HG02870 (cell line): ENCODE measurements around the gene CFHR1.
"Not testable (repeated sequence)": the region's sequence is repeated elsewhere in the genome, so short reads cannot be mapped to it uniquely, and the experiment has no call there.

ENCODE experiments used
- ATAC-seq: cut with Tn5 transposase; IDR thresholded peaks from one replicate; pipeline ENCODE4 v1.9.1; 2021; ENCODE audit warnings: mild to moderate bottlenecking, moderate library complexity; ENCODE audit not compliant: unreplicated experiment

Gene CFHR1

DNA sequence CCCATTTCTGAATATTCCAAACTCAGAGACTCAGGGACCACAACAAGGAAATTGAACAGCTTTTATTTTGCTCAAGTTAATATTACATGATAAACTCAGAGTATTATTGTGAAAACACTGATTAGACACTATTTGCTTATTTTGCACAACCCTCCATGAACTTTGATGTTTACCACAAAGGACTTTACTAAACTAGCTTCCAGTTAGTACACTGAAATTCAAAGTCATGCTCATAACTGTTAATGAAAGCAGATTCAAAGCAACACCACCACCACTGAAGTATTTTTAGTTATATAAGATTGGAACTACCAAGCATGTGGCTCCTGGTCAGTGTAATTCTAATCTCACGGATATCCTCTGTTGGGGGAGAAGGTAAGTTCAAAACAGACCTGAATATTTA lies at the start of gene CFHR1:
CFHR1 (plus strand) TSS at position 201 of the 400 bp plus-strand sequence; CDS start at position 315, 114 bp downstream.
- not testable (repeated sequence) for ATAC-seq

DNA sequence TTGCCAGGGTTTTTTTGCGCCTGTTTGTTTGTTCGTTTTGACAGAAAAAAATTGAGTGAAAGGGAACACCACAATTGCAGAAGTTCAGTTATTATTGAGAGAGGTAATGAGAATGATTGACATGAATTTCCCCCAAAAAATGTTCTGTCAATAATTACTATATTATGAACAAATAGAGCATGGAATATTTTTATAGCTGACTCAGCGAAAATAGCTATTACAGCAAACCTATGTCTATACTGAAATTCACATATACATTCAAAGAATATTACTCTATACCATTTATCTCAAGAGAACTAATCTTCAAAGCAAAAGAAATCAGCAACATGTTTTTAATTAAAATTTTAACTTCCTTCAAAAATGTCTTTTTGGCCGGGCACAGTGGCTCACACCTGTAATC lies 49.7 kb upstream of the CFHR1 start:
- ATAC-seq = not testable (repeated sequence)

DNA sequence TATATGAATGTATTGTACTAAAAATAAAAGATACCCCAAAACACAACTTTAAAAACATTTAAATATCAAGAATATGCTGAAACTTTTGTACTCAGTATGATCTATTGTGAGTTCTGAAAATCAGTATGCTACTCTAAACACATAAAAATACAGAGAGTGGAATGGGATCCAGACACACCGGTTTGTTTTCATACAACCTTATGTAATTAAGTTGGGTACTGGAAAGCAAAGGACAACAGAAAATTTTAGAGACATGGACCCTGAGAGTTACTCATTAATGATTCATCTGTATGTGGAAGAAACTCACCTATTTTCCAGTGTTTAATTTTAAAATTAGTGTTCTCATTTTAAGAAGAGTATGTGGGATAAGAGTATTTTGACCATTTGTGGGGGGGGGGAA lies 45.8 kb upstream of the CFHR1 start:
- ATAC-seq = no peak

DNA sequence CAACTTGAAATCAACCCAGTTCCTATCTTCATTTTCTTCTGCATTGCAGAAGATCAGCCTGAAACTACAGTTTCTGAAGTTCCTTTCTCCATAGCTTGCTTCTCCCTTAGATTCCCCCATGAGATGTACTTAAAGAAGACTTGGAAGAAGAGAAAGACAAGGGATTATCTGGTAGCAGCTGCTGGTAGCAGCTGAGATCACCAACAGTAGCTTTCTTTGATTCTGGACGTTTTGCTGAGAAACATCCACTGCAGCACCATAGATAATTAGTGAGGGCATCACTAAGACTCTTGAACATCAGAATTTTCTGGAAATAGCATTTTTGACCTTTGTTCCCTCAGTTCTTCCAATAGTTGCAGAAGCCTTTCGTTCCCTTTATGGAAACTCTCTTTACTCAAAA lies 45.4 kb upstream of the CFHR1 start:
- no peak for ATAC-seq

DNA sequence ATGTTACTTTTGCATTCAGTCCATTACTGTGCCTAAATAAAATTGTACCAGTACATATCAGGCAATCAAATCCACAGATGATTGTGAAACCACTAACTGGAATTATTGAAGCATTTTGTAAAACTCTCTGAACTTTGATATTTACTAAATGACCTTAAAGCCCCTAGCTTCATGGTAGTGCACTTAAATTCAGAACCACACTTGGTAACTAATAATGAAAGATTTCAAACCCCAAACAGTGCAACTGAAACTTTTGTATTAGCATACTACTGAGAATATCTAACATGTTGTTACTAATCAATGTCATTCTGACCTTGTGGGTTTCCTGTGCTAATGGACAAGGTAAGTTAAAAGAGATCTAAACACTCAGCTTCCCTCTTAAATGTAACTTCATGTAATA lies 44.9 kb upstream of the CFHR1 start, which contains the start of gene CFHR3:
CFHR3 (plus strand) TSS at position 238 of the 400 bp plus-strand sequence; CDS start at position 285, 47 bp downstream.
- no peak for ATAC-seq

DNA sequence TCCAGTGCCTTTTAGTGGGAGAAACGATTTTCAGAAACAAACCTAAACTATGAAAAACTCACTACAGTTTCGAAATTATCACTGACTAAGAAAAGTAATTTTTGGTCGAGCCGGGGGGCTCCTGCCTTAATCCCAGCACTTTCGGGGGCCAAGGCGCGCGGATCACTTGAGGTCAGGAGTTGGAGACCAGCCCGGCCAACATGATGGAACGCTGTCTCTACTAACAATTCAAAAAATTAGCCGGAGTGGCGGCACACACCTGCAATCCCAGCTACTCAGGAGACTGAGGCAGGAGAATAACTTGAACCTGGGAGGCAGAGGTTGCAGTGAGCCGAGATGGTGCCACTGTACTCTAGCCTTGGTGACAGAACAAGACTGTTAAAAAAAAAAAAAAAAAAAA lies 41.9 kb upstream of the CFHR1 start:
- ATAC-seq = no peak

DNA sequence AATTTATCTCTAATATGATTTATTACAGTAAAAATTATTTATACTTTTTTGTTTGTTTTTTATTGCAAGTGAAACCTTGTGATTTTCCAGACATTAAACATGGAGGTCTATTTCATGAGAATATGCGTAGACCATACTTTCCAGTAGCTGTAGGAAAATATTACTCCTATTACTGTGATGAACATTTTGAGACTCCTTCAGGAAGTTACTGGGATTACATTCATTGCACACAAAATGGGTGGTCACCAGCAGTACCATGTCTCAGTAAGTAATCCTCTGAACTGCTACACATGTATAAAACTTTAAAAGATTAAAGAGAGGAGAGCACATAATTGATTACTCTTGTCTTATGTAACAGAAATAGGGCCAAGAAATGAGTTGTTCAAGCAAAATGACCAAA lies 40.4 kb upstream of the CFHR1 start:
- no peak for ATAC-seq

DNA sequence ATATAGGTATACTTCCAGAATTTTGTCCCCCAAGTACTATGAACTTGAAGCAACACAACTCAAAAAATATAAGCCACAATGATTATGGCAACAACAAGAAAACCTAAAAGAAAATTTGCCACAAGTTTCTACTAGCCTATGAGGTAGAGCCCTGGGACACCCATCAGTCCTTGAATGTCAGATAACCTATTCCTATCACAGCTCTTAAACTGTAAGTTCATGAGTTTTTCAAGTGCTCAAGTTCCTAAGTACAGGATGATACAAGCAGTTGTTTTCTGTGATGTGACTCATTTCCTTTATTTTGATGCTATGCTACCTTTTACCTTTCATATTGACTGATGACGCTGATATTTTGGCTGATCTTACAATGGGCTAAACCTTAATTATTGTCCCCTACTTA lies 28.3 kb upstream of the CFHR1 start:
- ATAC-seq = not testable (repeated sequence)

DNA sequence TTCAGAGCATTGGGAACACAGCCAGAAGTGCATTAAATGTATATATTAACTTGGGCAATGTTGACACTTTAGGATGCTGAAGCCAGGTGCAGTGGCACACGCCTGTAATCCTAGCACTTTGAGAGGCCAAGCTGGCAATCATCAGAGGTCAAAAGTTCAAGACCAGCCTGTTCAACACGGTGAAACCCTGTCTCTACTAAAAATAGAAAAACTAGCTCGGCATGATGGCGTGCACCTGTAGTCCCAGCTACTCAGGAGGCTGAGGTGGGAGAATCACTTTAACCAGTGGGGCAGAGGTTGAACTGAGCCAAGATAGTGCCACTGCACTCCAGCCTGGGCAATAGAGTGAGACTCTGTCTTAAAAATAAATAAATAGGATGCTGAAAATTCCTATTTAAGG lies 25.4 kb upstream of the CFHR1 start:
- ATAC-seq = not testable (repeated sequence)

DNA sequence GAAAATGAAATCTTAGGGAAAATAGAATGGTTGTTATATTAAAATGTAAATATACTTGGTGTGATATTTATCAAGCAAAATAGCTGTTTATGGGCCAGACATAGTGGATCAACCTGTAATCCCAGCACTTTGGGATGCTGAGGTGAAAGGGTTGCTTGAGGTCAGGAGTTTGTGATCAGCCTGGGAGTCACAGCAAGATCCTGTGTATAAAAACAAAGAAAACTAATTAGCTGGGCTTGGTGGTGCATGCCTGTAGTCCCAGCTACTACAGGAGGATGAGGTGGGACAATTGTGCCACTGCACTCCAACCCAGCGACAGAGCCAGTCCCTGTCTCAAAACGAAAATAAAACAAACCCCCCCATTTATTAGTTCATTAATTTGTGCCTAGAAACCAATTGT lies 21.6 kb upstream of the CFHR1 start:
- ATAC-seq = no peak

DNA sequence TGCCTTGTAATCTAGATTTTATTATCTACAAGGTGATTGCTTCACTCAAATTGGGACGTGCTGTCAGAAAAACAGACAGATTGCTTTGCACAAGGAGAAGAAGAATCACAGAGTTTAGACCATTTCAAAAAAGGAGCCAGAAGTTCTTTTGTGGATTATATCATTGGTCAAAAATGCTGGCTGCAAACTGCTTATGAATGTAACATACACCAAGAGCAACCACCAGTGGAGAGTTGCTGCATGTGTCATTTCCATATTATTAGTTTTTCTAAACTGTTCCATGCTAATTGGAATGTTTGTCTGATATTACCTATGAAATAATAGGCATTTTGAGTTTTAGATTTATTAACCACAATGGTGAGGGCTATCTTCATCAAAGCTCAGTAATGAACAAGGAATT lies 17.6 kb upstream of the CFHR1 start:
- not testable (repeated sequence) for ATAC-seq

DNA sequence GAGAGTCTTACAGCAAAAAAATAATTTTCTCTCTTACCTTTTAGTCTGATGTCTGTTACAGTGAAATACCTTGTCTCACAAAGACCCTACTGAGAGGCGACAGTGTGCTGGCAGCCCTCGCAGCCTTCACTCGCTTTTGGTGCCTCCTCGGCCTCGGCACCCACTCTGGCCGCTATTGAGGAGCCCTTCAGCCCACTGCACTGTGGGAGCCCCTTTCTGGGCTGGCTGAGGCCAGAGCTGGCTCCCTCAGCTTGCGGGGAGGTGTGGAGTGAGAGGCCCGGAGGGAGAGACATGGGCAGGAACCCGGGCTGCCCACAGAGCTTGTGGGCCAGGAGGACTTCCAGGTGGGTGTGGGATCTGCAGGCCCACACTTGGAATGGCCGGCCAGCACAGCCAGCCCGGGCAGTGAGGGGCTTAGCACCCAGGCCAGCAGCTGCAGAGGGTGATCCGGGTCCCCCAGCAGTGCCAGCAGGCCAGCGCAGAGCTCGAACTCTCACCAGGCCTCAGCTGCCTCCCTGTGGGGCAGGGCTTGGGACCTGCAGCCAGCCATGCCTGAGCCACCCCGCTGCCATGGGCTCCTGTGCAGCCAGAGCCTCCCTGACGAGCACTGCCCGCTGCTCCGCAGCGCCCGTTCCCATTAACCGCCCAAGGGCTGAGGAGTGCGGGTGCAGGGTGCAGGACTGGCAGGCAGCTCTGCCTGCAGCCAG lies 10.8 kb upstream of the CFHR1 start:
- ATAC-seq = no peak

DNA sequence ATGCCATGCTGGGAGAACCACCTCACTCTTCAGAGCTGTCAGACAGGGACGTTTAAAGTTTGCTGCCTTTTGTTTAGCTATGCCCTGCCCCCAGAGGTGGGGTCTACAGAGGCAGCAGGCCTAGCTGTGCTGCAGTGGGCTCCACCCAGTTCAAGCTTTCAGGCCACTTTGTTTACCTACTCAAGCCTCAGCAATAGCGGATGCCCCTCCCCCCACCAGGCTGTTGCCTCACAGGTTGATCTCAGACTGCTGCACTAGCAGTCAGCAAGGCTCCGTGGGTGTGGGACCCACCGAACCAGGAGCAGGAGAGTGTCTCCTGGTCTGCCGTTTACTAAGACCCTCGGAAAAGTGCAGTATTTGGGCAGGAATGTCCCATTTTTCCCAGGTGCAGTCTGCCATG lies 2.1 kb upstream of the CFHR1 start:
- ATAC-seq = not testable (repeated sequence)

DNA sequence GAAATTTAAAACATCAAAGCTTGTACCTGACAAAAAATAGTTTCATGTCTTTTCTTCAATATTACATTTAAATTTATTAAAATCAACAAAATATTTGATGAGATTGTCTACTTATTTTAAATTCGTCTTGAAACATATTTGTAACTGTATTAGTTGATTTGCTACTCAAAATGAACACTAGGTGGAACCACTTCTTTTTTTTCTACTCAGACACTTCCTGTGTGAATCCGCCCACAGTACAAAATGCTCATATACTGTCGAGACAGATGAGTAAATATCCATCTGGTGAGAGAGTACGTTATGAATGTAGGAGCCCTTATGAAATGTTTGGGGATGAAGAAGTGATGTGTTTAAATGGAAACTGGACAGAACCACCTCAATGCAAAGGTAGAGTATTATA lies 8.3 kb downstream of the CFHR1 start:
- not testable (repeated sequence) for ATAC-seq

DNA sequence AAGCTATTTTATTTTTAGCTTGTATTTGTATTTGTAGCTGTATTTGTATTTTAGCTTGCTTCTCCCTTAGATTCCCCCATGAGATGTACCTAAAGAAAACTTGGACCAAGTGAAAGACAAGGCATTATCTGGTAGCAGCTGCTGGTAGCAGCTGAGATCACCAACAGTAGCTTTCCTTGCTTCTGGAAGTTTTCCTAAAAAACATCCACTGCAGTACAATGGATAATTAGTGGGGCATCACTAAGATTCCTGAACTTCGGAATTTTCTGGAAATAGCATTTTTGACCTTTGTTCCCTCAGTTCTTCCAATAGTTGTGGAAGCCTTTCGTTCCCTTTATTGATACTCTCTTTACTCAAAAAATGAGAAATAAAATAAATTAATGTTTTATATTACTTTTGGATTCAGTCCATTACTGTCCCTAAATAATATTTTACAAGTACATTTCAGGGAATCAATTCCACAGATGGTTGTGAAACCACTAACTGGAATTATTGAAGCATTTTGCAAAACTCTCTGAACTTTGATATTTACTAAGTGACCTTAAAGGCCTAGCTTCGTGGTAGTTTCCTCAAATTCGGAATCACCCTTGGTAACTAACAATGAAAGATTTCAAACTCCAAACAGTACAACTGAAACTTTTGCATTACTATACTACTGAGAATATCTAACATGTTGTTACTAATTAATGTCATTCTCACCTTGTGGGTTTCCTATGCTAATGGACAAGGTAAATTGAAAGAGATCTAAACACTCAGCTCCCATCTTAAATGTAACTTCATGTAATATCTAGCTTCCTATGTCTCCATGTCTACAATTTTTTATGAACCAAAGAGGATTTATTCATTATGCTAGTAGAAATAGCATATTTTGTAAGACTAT lies 30.3 kb downstream of the CFHR1 start:
- not testable (repeated sequence) for ATAC-seq

DNA sequence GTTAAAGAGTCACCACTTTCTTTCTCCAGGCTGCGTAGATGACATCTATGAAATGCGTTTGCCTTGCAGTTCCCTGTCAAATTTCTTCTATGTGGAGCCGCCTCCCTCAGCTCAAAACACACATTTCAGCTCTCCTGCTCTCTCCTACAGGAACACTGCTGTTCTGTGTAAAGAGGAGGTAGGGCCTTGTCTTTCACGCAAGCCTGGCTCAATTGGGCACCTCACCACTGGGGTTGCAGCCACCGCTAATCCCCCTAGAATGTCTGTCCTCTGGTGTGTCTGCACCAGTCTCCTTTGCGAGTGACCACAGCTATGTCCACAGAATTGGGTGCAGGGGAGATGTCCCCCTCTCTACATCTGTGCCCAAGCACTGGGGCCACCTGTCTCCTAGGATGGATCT lies 36.5 kb downstream of the CFHR1 start:
- ATAC-seq = no peak

DNA sequence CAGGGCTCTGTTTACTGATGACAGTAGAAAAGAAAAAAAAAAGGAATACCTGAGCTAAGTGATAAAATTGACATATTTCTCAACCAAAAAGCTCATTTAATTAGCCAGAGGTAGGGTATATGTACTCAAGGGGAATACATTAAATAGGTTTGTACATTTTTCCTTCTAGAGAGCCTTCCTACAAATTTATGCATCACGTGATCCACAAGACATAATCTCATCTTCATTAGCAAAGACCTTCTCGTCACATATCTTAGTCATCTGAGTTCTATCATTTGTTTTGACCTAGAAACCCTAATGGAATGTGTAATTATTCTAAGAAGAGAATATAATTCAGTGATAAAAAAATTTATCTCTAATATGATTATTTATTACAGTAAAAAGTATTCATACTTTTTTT lies 37.7 kb downstream of the CFHR1 start:
- no peak for ATAC-seq

DNA sequence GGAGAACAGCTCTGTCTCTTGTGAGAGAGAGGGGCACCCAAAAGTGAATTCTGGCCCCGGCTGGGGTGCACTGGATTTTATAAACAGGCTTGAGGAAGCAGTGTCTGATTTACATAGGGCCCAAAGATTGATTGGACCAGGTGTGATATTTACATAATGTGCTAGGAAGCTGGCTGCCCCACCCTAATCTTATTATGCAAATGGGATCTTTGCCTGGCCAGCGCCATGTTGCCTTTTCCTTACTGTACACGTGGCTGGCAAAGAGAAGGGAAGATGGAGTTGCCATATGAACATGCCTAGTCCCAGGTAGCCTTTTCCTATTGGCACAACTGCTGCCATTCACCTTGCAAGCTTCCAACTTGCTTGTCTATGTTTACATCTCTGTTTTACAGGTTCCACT lies 39.3 kb downstream of the CFHR1 start:
- ATAC-seq = no peak

DNA sequence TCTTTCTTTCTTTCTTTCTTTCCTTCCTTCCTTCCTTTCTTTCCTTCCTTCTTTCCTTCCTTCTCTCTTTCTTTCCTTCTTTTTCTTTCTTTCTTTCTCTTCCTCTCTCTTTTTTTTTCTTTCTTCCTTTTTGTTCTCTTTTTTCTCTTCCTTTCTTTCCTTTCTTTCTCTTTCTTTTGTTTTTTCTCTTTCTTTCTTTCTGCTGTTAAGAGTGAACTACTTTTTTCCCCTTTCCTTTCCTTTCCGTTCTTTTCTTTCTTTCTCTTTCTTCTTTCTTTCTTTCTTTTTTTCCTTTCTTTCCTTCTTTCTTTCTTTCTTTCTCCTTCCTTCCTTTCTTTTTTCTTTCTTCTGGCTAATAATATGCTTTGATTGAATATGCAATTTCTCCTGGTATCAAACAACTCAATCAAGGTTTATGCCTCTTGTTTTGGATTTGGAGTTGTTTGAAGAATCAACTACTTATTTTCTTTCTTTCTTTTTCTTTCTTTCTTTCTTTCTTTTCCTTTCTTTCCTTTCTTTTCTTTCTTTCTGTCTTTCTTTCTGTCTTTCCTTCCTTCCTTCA lies 40.9 kb downstream of the CFHR1 start:
- no peak for ATAC-seq

DNA sequence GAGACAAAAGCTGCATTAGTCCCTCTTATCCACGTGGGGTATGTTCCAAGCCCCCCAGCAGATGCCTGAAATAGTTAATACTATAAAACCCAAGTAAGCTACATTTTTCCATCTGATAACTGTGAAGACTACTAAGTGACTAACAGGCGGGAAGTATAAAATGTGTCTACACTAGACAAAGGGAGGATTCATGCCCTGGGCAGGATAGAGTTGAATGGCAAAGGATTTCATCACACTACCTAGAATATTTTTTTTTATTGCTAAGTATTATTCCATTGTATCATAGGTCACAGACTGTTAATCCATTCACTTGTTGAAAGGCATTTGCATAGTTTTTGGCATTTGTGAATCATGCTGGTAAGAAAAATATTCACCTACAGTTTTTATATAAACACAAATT lies 41.9 kb downstream of the CFHR1 start:
- no peak for ATAC-seq

DNA sequence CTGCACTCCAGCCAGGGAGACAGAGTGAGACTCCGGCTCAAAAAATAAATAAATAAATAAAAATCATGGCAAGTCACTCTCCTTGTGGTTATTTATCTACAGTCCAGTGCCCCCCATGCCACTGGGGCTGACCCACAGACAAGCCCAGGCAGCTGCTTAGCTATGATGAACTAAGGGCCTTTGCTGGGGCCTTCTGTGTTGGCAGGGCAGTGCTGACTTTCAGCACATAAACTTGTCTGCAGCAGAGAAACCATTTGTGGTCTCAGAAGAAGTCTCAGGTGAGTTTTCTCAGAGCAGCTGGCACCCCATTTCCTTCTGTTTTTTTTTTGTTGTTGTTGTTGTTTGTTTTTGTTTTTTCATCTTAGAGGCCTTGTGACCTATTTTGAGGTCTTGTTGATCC lies 47.4 kb downstream of the CFHR1 start:
- no peak for ATAC-seq

DNA sequence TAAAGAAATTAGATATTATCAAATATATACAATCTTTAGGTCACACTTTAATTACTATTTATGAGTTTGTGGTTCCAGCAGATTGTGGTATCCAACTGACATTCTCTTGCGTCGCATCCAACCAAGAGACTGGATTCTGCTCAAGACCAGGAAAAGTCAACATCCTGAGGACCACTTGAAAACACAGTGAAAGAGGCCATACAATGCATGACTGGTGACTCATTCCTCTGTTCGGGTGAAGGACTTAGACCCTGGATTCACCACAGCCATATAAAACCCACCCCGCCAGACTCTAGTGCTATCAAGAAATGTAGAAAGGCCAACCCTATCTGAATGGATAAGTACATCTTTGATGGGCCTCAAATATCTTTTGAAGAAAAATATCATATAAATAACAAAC lies 53.9 kb downstream of the CFHR1 start:
- ATAC-seq = no peak
